Uterus (tissue), 2 donors: ENCODE data around the gene TBC1D10A.

Experiments used
- POLR2A ChIP-seq, 2 donors: fragments of 450-650 bp; IDR thresholded peaks; one replicate each; pipeline ENCODE4 v1.6.1; 2016; ENCODE audit warnings: antibody characterized with exemption in 2 of 2, mild to moderate bottlenecking in 1 of 2, moderate library complexity in 1 of 2
- TF ChIP-seq, protein P1 (sequence below), 4 experiments: fragments of 200-600 bp in 2 of 4; fragments of 450-650 bp in 2 of 4; sonication (generic) in 2 of 4; IDR thresholded peaks; one replicate each; pipeline ENCODE4 v1.5.1; 2016 to 2019; ENCODE audit warnings: antibody characterized with exemption in 4 of 4, mild to moderate bottlenecking in 2 of 4, moderate library complexity in 1 of 4

GRCh38 chr22:30250039-30250565 lies 76.6 kb downstream of the TBC1D10A start:
- TF ChIP-seq, protein P1, sequence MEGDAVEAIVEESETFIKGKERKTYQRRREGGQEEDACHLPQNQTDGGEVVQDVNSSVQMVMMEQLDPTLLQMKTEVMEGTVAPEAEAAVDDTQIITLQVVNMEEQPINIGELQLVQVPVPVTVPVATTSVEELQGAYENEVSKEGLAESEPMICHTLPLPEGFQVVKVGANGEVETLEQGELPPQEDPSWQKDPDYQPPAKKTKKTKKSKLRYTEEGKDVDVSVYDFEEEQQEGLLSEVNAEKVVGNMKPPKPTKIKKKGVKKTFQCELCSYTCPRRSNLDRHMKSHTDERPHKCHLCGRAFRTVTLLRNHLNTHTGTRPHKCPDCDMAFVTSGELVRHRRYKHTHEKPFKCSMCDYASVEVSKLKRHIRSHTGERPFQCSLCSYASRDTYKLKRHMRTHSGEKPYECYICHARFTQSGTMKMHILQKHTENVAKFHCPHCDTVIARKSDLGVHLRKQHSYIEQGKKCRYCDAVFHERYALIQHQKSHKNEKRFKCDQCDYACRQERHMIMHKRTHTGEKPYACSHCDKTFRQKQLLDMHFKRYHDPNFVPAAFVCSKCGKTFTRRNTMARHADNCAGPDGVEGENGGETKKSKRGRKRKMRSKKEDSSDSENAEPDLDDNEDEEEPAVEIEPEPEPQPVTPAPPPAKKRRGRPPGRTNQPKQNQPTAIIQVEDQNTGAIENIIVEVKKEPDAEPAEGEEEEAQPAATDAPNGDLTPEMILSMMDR (IDR thresholded peaks at IDR 0.05), result no peak
- TF ChIP-seq POLR2A (IDR thresholded peaks at IDR 0.05), result no peak
